ENCODE results near the gene ST3GAL4.

- TF ChIP-seq POLR2A (IDR thresholded peaks at IDR 0.05) (no peak), CTCF (IDR thresholded peaks at IDR 0.05) (peak in 2 of 4 donors; percentile 22 to 23)
Observed at GRCh38 chr11:126307706-126308105, 47.8 kb upstream of the ST3GAL4 start.

Measured in right lobe of liver (tissue), 4 donors.